ENCODE data around the gene GPR141.

- peak in 5 of 6 experiments; percentile 7 to 52 (median 47) for TF ChIP-seq CTCF (IDR thresholded peaks at IDR 0.05)
- TF ChIP-seq POLR2A (IDR thresholded peaks at IDR 0.05) = no peak
Observed at GRCh38 chr7:37732253-37732652, 48.7 kb downstream of the GPR141 start.

Data from adrenal gland (tissue), 5 donors.